NCI-H1092 treated with DMSO at 0.1 percent for 48 hours (cell line): ENCODE measurements around the gene COL26A1.
A peak's percentile ranks its signal among the peaks of the same experiment; 100 is the strongest.
"Not testable (repeated sequence)": the region's sequence is repeated elsewhere in the genome, so short reads cannot be mapped to it uniquely, and the experiment has no call there.

ENCODE experiments used
- DNase-seq: peaks from one replicate; lab custom pipeline; 2025; lab: John Stamatoyannopoulos, UW

COL26A1 gene

GRCh38 chr7:101362334-101363195 is at the start of gene COL26A1:
Gene COL26A1 (plus strand): TSS chr7:101362875. CDS start chr7:101363033, 158 bp downstream.
- peak; percentile 25 for DNase-seq

- no peak for DNase-seq
Measured at GRCh38 chr7:101315336-101315735, 47.3 kb upstream of the COL26A1 start.

GRCh38 chr7:101319401-101319800 is 43.3 kb upstream of the COL26A1 start:
- DNase-seq, result no peak

GRCh38 chr7:101321491-101322401 is 40.9 kb upstream of the COL26A1 start, which contains the start of gene IFT22:
Gene IFT22 (minus strand): TSS chr7:101321812. CDS start chr7:101321709, 103 bp downstream.
- peak; percentile 94 for DNase-seq

GRCh38 chr7:101328159-101328558 is 34.5 kb upstream of the COL26A1 start:
- DNase-seq, result no peak

DNA sequence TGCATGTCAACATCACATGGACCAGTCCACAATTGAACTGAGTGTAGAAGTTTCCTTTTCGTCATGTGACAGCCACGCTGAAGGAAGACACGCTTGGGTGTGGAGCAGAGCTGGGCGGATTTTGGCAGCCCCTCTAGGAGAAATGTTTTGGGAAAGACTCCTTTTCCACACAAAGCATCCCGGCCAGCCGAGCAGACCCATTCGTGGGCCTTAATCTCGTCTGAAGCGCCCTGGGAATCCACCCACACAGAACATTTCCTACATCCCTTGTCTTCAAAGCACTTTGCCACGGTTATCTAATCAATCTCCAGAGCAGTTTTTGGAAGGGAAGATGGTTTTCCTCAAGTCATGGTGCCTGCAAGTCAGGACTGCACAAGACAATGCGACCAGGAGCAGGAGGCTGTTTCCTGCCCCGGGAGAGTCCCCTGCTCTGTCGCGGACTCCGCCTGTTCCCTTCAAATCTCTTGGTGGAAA is 32.6 kb upstream of the COL26A1 start:
- no peak for DNase-seq

- no peak for DNase-seq
Measured at GRCh38 chr7:101332026-101332425, 30.6 kb upstream of the COL26A1 start.

DNA sequence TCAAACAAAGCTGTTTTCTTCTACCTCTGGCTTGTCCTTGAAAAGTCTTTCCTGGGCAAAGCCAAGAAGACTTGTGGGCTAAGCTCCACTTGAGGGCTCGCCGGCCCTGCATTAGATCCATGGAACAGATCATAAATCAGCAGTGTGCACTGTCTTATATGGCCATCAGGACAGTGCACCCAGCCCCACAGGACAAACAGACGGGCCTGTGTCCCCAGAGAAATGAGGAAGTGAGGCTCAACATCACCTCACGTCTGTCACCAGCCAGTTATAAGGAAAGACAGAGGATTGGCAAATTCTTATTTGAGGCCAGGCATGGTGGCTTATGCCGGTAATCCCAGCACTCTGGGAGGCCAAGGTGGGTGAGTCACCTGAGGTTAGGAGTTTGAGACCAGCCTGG is 28.8 kb upstream of the COL26A1 start:
- DNase-seq, result no peak

- no peak for DNase-seq
Measured at GRCh38 chr7:101340379-101340778, 22.3 kb upstream of the COL26A1 start.

DNA sequence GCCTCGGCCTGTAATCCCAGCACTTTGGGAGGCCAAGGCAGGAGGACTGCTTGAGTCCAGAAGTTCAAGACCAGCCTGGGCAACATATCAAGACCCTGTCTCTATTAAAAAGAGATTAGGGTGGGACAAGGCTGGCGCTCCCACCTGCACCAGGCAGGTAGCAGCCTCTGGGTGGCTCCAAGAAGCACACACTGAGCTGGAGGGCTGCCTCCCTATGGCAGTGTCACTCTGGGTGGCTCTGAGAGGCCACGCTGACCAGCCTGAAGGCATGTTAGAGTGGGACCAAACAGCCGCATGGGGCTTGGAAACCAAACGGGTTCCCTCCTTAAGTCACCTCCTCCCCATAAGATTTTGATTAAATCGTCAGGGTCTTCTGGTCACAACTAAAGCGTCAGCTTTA is 19.8 kb upstream of the COL26A1 start:
- no peak for DNase-seq

- no peak for DNase-seq
Measured at GRCh38 chr7:101347477-101347876, 15.2 kb upstream of the COL26A1 start.

- DNase-seq, result not testable (repeated sequence)
Measured at GRCh38 chr7:101348456-101349067, 14.1 kb upstream of the COL26A1 start.

- DNase-seq, result not testable (repeated sequence)
Measured at GRCh38 chr7:101349300-101349699, 13.4 kb upstream of the COL26A1 start.

- no peak for DNase-seq
Measured at GRCh38 chr7:101352920-101353308, 9.8 kb upstream of the COL26A1 start.

GRCh38 chr7:101357433-101357832 is 5.2 kb upstream of the COL26A1 start:
- no peak for DNase-seq

- no peak for DNase-seq
Measured at GRCh38 chr7:101363196-101363733, 590 bp downstream of the COL26A1 start.

DNA sequence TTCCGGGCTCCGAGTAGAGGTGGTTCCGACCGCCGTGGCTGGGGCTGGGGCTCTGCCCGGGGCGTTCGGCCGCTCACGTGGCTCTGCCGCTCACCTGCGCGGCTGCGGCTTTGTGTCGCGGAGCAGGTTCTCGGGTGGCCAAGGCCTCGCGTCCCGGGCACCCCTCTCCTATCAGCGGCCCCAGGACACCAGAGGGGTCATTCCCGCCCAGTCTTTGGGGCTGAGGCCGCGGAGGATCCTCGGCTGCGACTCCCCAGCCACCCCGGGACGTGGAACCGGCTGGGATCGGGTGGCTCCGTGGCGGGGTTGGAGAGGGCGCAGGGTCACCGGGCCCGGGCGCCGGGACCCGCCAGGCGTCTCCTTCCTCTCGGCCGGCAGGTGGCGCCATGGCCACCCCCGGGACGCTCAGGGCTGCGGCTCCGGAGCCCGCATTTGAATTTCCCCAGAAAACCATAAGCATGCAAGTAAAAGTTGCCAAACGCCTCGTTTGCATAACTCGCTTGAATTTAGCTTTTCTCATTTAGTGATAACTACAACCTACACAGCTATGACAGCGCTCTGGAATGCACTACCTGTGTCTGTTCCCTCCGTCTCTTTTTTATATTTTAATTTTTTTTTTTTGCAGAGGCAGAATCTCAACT is 1.2 kb downstream of the COL26A1 start:
- peak; percentile 29 for DNase-seq

DNA sequence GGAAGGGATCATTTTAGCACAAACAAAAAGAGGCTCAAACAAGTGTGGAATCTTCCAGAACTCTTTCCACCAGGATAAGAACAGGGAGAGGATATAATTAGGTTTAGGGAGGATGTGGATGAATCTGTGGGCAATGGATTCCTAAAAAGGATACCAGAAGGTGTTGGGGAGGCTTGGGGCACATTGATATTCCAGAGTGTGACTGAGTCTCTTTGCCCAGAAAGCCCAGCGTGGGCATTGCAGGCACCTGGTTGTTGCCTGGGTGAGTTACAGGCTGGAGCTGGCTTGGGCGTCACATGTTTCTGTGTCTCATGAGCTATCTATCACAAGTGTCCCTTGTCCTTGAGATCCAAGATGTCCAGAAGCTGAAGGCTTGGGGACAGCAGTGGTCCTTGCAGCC is 3.3 kb downstream of the COL26A1 start:
- DNase-seq, result no peak

DNA sequence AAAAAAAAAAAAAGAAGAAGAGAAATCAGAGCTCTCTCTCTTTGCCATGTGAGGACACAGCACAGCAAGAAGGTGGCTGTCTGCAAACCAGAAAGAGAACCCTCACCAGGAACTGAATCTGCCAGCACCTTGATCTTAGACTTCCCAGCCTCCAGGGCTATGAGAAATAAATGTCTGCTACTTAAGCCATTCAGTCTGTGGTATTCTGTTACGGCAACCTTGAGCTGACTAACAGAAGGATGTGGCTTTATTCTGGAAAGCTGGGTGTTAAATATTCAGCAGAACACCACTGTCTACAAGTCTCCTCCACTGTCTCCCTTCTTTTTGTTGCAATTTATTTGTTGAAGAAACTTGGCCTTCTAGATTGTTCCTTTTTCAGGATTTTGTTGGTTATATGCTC is 5.0 kb downstream of the COL26A1 start:
- DNase-seq, result no peak

DNA sequence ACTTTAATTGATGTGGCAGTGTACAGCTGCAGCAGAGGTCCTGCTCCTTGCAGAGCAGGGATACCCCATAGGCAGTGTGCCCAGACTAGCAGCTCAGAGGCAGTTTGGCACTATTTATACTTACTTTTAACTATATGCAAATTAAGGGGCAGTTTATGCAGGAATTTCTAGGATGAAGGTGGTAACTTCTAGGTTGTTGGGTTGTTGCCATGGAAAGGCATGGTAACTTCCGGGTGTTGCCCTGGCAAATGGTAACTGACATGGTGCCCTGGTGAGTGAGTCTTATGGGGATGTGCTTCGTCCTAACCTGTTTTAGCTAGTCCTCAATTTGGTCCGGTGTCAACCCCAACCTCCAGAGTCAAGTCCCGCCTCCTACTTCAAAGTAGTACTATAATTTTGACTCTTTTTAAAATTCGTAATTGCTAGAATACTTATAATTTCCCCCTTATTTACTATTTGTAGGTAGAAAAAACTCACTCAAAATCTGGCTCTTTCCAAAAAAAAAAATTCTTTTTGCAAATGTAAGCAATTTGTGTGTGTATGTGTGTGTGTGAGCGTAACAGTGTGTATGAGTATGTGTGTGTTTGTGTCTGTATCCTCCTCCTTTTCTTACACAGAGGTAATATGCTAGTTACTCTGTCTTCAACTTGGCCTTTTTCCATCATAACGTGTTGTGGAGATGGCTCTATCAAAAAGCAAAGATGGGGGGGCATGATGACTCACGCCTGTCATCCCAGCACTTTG is 5.9 kb downstream of the COL26A1 start:
- no peak for DNase-seq

- no peak for DNase-seq
Measured at GRCh38 chr7:101370836-101371235, 8.2 kb downstream of the COL26A1 start.
